Endodermal cell (in vitro differentiated cells): ENCODE results near the gene MRPL32. TPM values are rescaled to one million over a fixed set of nuclear protein-coding genes. Genes with fewer than 3 reads are reported as not detected.
A peak's percentile ranks its signal among the peaks of the same experiment; 100 is the strongest.

Experiments
- DNase-seq: peaks from one replicate; pipeline ENCODE4 v3.0.0-alpha.2; 2017
- H3K27ac ChIP-seq: 2 replicates; pipeline ENCODE4 v1.5.1; 2013; ENCODE audit warnings: mild to moderate bottlenecking, low read depth, low read length, moderate library complexity
- H3K27me3 ChIP-seq: 2 replicates; pipeline ENCODE4 v1.6.1; 2013; ENCODE audit warnings: mild to moderate bottlenecking, low read length, moderate library complexity; ENCODE audit not compliant: insufficient read depth, control insufficient read depth, poor library complexity, severe bottlenecking
- H3K36me3 ChIP-seq: 2 replicates; pipeline ENCODE4 v1.7.0; 2013; ENCODE audit warnings: mild to moderate bottlenecking, low read length, moderate library complexity; ENCODE audit not compliant: control insufficient read depth, insufficient read depth
- H3K4me1 ChIP-seq: one replicate; pipeline ENCODE4 v1.7.0; 2013; ENCODE audit warnings: low read length; ENCODE audit not compliant: control insufficient read depth, insufficient read depth
- H3K4me3 ChIP-seq: 2 replicates; pipeline ENCODE4 v1.5.1; 2013; ENCODE audit warnings: mild to moderate bottlenecking, low read length, moderate library complexity
- H3K9ac ChIP-seq: 2 replicates; pipeline ENCODE4 v1.6.1; 2013; ENCODE audit warnings: mild to moderate bottlenecking, low read length, moderate library complexity; ENCODE audit not compliant: poor library complexity, severe bottlenecking; ENCODE audit errors: extremely low read depth
- H3K9me3 ChIP-seq: 2 replicates; pipeline ENCODE4 v1.6.1; 2013; ENCODE audit warnings: mild to moderate bottlenecking, low read length, moderate library complexity; ENCODE audit not compliant: control insufficient read depth
- H3K27ac Mint-ChIP-seq: 2 replicates; pipeline ENCODE4 v1.8.0; 2020; ENCODE audit warnings: mixed read lengths
- H3K27me3 Mint-ChIP-seq: 2 replicates; pipeline ENCODE4 v1.8.0; 2021; ENCODE audit warnings: mild to moderate bottlenecking, mixed read lengths; ENCODE audit not compliant: insufficient read depth
- H3K36me3 Mint-ChIP-seq: 2 replicates; pipeline ENCODE4 v1.8.0; 2020; ENCODE audit warnings: low read depth, mixed read lengths
- H3K4me1 Mint-ChIP-seq: 2 replicates; pipeline ENCODE4 v1.8.0; 2020; ENCODE audit warnings: mixed read lengths
- H3K4me3 Mint-ChIP-seq: 2 replicates; pipeline ENCODE4 v1.8.0; 2020; ENCODE audit warnings: mild to moderate bottlenecking, moderate library complexity, mixed read lengths
- H3K9me3 Mint-ChIP-seq: 2 replicates; pipeline ENCODE4 v1.8.0; 2020; ENCODE audit warnings: mild to moderate bottlenecking, mixed read lengths
- WGBS, 2 experiments: methylation state at CpG; one replicate each; pipeline versions ENCODE4 v1.1.5 to v1.1.7; 2013; ENCODE audit warnings: missing lambda C conversion rate in 2 of 2, mixed read lengths in 1 of 2; ENCODE audit not compliant: insufficient coverage in 1 of 2, insufficient read length in 1 of 2; 5-methylcytosine and 5-hydroxymethylcytosine counted together
- total RNA-seq, 2 donors: library from RNA; stranded (reverse); fragmentation: NEBNext Ultra II Directional in 1 of 2; extraction: Animal tissue kit (Norgen Biotek cat#: 25700) in 1 of 2; gene quantifications; 2 replicates in 1 of 2; 3 replicates in 1 of 2; pipeline ENCODE4 v1.2.1, GENCODE V29; 2021
- TF ChIP-seq, protein P1 (sequence below): fragments of 200-600 bp; sonication (generic); conservative IDR thresholded peaks from 2 replicates; pipeline ENCODE4 v1.5.0; 2021; ENCODE audit warnings: antibody characterized with exemption, mild to moderate bottlenecking

The MRPL32 gene
- total RNA-seq, 2 donors from 2014 or later: 88.6 to 97.0 TPM

DNA sequence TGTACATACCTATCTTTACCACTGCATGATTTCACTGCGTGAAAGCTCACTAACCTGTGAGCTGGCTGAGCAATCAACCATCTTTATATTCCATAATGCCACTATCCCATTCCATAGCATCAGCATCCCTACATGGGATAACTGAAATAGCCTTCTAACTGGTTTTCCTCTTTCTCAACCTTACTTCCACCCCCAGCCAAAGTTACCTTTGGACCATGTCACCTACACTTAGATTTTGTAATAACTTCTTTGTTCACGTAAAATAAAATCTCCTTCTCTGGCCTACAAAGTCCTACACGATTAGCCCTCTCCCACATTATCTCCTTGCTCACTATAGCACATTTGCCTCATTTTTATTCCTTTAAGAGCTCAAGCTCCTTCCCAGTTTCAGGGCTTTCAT lies 2.7 kb upstream of the MRPL32 start:
- H3K4me3 ChIP-seq: peak overlapping the region; percentile 100
- no peaks in the 10 kb centered on the region for H3K27me3 ChIP-seq
- peaks cover 25% of the 10 kb centered on the region for H3K4me1 Mint-ChIP-seq
- H3K9me3 ChIP-seq: no peaks in the 10 kb centered on the region
- peak overlapping the region; percentile 100 for H3K4me3 Mint-ChIP-seq
- no peak overlapping the region for H3K27ac ChIP-seq
- DNase-seq: no peak
- TF ChIP-seq, protein P1, sequence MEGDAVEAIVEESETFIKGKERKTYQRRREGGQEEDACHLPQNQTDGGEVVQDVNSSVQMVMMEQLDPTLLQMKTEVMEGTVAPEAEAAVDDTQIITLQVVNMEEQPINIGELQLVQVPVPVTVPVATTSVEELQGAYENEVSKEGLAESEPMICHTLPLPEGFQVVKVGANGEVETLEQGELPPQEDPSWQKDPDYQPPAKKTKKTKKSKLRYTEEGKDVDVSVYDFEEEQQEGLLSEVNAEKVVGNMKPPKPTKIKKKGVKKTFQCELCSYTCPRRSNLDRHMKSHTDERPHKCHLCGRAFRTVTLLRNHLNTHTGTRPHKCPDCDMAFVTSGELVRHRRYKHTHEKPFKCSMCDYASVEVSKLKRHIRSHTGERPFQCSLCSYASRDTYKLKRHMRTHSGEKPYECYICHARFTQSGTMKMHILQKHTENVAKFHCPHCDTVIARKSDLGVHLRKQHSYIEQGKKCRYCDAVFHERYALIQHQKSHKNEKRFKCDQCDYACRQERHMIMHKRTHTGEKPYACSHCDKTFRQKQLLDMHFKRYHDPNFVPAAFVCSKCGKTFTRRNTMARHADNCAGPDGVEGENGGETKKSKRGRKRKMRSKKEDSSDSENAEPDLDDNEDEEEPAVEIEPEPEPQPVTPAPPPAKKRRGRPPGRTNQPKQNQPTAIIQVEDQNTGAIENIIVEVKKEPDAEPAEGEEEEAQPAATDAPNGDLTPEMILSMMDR: no peak
- H3K9ac ChIP-seq: no peak overlapping the region
- H3K36me3 Mint-ChIP-seq: peaks cover 33% of the 10 kb centered on the region
- no peaks in the 10 kb centered on the region for H3K9me3 Mint-ChIP-seq
- WGBS, 2 experiments: 63 to 64% methylated on average over 3 of the region's 3 CpGs
- no peaks in the 10 kb centered on the region for H3K27me3 Mint-ChIP-seq
- H3K36me3 ChIP-seq: peaks cover 36% of the 10 kb centered on the region
- H3K4me1 ChIP-seq: peaks cover 4% of the 10 kb centered on the region
- H3K27ac Mint-ChIP-seq: no peak overlapping the region

DNA sequence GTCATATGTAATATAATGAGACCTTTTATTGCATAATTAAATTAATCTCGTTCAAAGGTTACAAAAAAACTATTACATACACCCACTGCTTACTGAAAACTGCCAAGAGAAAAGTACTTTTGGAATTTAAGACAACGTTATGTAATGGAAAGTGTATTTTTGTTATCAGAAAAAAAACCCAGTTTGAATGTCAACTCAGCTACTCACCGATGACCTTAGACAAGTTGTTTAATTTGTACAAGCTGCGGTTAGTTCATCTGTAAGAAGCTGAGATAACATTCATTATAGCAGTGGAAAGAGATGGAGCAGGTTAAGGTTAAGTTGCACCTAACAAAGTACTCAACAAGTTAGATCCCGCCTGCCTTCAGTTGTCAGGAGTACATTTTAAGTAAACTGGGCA lies 1.3 kb upstream of the MRPL32 start:
- 34 to 41% methylated on average over 3 to 5 of the region's 5 CpGs for WGBS, 2 experiments
- no peak for DNase-seq
- Mint-ChIP-seq H3K9me3 (no peaks in the 10 kb centered on the region), H3K4me1 (peaks cover 28% of the 10 kb centered on the region), H3K36me3 (peaks cover 32% of the 10 kb centered on the region), H3K4me3 (peak overlapping the region; percentile 100), H3K27ac (peak overlapping the region; percentile 100), H3K27me3 (no peaks in the 10 kb centered on the region)
- H3K27ac ChIP-seq: no peak overlapping the region
- TF ChIP-seq, protein P1: no peak
- no peaks in the 10 kb centered on the region for H3K27me3 ChIP-seq
- peaks cover 36% of the 10 kb centered on the region for H3K36me3 ChIP-seq
- H3K4me1 ChIP-seq: peaks cover 4% of the 10 kb centered on the region
- no peaks in the 10 kb centered on the region for H3K9me3 ChIP-seq
- H3K9ac ChIP-seq: peak overlapping the region; percentile 92
- H3K4me3 ChIP-seq: peak overlapping the region; percentile 100

DNA sequence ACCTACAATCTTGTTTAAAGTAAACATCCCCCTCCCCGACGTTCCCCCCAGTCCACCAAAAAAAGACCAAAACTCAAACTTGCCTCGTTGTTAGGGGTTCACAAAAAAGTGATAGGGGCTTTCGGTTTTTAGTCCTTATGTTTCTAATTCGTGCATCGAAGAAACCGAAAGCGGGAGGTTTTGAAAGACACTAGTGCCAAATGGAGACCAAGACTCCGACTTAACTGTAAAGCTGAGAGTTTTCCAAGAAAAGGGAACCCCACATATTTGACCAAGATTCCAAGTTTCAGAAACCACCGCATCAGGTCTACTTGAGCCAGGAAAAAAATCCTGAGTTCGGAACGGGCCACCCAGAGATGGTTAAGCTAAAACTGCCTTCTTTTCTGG lies 736 bp upstream of the MRPL32 start:
- Histone ChIP-seq H3K36me3 (peaks cover 36% of the 10 kb centered on the region), H3K4me3 (peak overlapping the region; percentile 100), H3K9ac (peak overlapping the region; percentile 92), H3K27me3 (no peaks in the 10 kb centered on the region), H3K9me3 (no peaks in the 10 kb centered on the region), H3K4me1 (peaks cover 4% of the 10 kb centered on the region), H3K27ac (no peak overlapping the region)
- TF ChIP-seq, protein P1: no peak
- peaks cover 32% of the 10 kb centered on the region for H3K36me3 Mint-ChIP-seq
- WGBS, 2 experiments: 0% methylated on average over 8 to 12 of the region's 12 CpGs
- H3K27me3 Mint-ChIP-seq: no peaks in the 10 kb centered on the region
- DNase-seq: no peak
- no peaks in the 10 kb centered on the region for H3K9me3 Mint-ChIP-seq
- H3K4me1 Mint-ChIP-seq: peaks cover 32% of the 10 kb centered on the region
- H3K27ac Mint-ChIP-seq: peak overlapping the region; percentile 100
- peak overlapping the region; percentile 100 for H3K4me3 Mint-ChIP-seq
